SK-N-SH treated with all-trans-retinoic acid at 6 μM for 48 hours (cell line): Measurements from ENCODE around the gene IL17RC.

Experiments used
- ATAC-seq: fragments of 200-7000 bp; cut with Tn5 transposase; 3 replicates; pipeline ENCODE4 v1.9.1; 2020; ENCODE audit warnings: mild to moderate bottlenecking, moderate library complexity
- TOX ChIP-seq: fragments of 250-450 bp; sonication (Bioruptor Pico); IDR thresholded peaks from 2 replicates; pipeline ENCODE4 v1.8.0; 2021; ENCODE audit warnings: mild to moderate bottlenecking, moderate library complexity, borderline replicate concordance
- ZFP30 ChIP-seq: fragments of 450-650 bp; formaldehyde crosslinking; IDR thresholded peaks from 2 replicates; pipeline ENCODE4 v1.5.0; 2022; ENCODE audit warnings: mild to moderate bottlenecking, moderate library complexity
- ZNF8 ChIP-seq: fragments of 450-650 bp; formaldehyde crosslinking; IDR thresholded peaks from 2 replicates; pipeline ENCODE4 v1.5.0; 2020; ENCODE audit warnings: mild to moderate bottlenecking, moderate library complexity
- TF ChIP-seq, protein P1 (sequence below): fragments of 250-450 bp; sonication (Bioruptor Pico); IDR thresholded peaks from 2 replicates; pipeline ENCODE4 v1.5.1; 2021; ENCODE audit warnings: mild to moderate bottlenecking, moderate library complexity
- TF ChIP-seq, protein P2 (sequence below): fragments of 250-450 bp; sonication (Bioruptor Pico); IDR thresholded peaks from 2 replicates; pipeline ENCODE4 v1.8.0; 2021; ENCODE audit warnings: low read depth, mild to moderate bottlenecking, moderate library complexity, borderline replicate concordance

IL17RC gene

DNA sequence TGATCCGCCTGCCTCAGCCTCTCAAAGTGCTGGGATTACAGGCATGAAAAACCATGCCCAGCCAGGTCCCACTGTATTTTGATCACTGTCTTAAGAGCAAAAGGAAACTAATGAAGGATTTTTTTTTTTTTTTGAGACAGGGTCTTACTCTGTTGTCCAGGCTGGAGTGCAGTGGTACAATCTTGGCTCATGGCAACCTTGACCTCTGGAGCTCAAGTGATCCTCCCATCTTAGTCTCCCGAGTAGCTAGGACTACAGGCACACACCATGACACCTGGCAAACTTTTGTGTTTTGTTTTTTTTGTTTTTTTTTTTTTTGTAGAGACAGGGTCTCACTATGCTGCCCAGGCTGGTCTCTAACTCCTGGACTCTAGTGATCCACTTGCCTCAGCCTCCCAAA lies 63.4 kb downstream of the IL17RC start:
- no peak for ATAC-seq
- TF ChIP-seq, protein P1, sequence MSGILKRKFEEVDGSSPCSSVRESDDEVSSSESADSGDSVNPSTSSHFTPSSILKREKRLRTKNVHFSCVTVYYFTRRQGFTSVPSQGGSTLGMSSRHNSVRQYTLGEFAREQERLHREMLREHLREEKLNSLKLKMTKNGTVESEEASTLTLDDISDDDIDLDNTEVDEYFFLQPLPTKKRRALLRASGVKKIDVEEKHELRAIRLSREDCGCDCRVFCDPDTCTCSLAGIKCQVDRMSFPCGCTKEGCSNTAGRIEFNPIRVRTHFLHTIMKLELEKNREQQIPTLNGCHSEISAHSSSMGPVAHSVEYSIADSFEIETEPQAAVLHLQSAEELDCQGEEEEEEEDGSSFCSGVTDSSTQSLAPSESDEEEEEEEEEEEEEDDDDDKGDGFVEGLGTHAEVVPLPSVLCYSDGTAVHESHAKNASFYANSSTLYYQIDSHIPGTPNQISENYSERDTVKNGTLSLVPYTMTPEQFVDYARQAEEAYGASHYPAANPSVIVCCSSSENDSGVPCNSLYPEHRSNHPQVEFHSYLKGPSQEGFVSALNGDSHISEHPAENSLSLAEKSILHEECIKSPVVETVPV (CRISPR knock-in tag): no peak
- TF ChIP-seq, protein P2, sequence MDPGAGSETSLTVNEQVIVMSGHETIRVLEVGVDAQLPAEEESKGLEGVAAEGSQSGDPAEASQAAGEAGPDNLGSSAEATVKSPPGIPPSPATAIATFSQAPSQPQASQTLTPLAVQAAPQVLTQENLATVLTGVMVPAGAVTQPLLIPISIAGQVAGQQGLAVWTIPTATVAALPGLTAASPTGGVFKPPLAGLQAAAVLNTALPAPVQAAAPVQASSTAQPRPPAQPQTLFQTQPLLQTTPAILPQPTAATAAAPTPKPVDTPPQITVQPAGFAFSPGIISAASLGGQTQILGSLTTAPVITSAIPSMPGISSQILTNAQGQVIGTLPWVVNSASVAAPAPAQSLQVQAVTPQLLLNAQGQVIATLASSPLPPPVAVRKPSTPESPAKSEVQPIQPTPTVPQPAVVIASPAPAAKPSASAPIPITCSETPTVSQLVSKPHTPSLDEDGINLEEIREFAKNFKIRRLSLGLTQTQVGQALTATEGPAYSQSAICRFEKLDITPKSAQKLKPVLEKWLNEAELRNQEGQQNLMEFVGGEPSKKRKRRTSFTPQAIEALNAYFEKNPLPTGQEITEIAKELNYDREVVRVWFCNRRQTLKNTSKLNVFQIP (CRISPR knock-in tag): no peak
- TF ChIP-seq TOX (CRISPR knock-in tag) (no peak), ZNF8 (CRISPR knock-in tag) (no peak), ZFP30 (no peak)
